VCaP (cell line): ENCODE results near the gene TNFRSF8.

ENCODE experiments used
- H3K27ac ChIP-seq: fragments of 450-650 bp; 2 replicates; pipeline ENCODE4 v1.5.1; 2017
- TF ChIP-seq, protein P1 (sequence below): fragments of 450-650 bp; conservative IDR thresholded peaks from 2 replicates; pipeline ENCODE4 v1.5.1; 2017; ENCODE audit warnings: mild to moderate bottlenecking, moderate library complexity

Gene TNFRSF8

DNA sequence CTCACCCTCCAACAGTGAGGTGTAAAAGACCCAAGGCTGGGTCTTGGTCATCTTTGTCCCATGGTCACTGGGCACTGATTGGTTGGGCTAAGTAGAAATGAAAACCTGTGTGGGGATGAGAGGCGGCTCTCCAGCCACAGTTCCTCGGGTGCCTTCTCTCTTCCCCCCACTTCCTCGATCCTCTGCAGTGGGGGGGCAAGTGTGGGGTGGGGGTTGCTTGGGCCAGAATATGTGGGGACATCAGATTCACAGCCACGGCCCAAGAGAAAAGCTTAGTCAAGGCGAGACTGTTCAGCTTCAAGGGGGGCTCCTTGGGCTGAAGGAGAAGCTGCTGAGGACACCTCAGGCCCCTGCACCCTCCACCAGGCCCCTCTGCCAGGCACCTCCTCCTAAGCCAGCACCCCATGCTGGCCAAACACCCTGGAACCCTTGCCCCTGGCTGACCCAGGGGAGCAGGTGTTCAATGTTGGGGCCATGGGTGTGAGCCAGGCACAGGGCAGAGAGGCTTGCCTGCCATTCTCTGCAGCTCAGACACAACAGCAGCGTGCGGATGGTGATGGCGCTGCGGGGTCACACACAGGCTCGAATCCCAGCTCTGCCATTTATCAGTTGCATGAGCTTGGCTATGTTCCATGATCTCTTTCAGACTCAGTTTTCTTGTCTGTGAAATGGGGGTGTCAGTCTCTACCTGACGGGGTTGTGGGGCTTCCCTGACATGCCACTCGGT lies 82.7 kb downstream of the TNFRSF8 start:
- no peak overlapping the region for H3K27ac ChIP-seq
- TF ChIP-seq, protein P1, sequence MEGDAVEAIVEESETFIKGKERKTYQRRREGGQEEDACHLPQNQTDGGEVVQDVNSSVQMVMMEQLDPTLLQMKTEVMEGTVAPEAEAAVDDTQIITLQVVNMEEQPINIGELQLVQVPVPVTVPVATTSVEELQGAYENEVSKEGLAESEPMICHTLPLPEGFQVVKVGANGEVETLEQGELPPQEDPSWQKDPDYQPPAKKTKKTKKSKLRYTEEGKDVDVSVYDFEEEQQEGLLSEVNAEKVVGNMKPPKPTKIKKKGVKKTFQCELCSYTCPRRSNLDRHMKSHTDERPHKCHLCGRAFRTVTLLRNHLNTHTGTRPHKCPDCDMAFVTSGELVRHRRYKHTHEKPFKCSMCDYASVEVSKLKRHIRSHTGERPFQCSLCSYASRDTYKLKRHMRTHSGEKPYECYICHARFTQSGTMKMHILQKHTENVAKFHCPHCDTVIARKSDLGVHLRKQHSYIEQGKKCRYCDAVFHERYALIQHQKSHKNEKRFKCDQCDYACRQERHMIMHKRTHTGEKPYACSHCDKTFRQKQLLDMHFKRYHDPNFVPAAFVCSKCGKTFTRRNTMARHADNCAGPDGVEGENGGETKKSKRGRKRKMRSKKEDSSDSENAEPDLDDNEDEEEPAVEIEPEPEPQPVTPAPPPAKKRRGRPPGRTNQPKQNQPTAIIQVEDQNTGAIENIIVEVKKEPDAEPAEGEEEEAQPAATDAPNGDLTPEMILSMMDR, result no peak

DNA sequence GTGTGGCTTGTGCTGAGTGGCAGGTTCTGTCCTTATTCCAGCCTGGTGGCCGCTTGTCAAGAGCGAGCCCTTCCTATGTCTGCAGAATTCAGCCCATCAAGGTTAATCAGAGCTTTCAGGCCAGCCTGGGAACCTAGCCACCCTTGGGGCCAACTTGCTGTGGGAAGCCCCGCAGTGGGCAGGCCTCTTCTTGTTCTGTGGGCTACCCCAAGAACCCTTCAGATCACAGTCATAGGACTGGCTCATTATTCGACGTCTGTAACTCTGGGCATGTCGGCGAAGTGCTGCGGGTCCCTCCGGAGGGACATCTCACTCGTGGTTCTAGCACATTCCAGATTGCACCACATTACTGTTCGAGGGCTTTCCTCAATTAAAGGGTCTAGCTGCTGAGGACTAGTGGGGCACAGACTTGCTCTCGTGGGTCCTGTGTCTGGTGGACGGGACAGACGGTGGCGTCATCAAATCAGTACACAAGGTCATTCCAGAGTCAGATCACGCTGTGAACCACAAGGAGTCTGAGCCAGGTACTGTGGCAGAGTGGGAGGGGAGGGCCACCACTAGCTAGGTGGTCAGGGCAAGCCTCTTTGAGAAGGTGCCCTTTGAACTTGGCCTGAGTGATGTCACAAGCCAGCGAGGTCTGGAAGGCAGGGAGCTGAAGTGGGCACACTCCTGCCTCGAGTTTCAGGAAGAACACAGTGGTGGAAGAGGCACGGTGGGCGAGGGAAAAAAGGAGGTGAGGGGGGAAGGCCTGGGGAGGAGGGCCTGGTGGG lies 83.4 kb downstream of the TNFRSF8 start:
- H3K27ac ChIP-seq, result no peak overlapping the region

DNA sequence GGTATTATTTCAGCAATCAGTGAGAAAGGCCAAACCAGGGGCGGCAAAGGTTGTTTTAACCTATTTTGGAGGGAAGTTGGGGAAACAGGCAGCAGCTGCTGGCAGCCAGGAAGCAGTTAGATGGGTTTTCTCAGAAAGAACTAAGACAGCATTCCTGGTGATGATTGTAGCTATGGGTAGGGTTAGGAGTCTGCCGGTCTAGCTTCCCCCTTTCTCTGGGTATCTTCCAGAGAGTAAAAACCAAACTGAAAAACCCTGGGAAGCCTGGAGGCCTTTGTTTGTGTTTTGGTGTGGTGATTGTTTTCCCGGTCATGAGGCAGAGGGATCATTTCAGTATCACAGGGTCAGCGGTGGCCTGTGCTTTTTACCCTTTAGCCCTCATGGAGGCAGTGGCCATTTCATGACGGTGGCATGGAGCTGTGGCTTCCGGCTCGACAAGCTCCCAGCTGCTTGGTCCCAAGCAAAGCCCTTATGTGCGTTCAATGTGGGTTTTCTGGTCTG lies 84.1 kb downstream of the TNFRSF8 start:
- H3K27ac ChIP-seq, result no peak overlapping the region
- TF ChIP-seq, protein P1, result no peak

More for the DNA sequence above, 83.4 kb downstream of the TNFRSF8 start:
- TF ChIP-seq, protein P1, result no peak

DNA sequence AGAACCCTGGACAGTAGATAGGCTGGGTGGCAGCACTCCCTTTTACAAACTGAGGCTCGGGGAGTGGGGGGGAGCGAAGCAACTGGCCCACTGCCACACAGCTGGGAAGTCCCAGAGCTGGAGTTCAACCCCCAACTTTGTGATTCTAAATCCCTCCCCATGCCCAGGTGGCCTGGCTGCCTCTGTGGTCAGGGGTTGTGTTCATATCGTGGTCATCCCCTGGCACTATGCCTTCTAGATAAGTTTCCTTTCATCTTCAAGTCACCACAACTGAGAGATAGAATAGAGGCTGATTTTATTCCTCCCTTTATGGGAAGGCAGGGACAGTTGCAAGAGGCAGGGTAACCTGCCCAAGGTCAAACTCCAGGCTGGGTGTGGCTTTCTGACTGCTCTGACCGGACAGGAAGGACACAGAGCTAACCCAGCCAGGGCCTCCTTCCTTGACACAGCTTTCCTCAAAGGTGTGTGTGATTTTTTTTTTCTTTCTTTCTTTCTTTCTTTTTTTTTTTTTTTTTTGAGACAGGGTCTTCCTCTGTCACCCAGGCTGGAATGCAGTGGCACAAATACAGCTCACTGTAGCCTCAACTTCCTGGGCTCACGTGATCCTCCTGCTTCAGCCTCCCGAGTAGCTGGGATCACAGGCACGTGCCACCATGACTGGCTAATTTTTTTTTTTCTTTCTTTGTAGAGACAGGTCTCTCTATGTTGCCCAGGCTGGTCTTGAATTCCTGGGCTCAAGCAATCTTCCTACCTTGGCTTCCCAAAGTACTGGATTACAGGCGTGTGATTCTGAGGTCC lies 85.3 kb downstream of the TNFRSF8 start:
- no peak overlapping the region for H3K27ac ChIP-seq
- TF ChIP-seq, protein P1, result no peak

DNA sequence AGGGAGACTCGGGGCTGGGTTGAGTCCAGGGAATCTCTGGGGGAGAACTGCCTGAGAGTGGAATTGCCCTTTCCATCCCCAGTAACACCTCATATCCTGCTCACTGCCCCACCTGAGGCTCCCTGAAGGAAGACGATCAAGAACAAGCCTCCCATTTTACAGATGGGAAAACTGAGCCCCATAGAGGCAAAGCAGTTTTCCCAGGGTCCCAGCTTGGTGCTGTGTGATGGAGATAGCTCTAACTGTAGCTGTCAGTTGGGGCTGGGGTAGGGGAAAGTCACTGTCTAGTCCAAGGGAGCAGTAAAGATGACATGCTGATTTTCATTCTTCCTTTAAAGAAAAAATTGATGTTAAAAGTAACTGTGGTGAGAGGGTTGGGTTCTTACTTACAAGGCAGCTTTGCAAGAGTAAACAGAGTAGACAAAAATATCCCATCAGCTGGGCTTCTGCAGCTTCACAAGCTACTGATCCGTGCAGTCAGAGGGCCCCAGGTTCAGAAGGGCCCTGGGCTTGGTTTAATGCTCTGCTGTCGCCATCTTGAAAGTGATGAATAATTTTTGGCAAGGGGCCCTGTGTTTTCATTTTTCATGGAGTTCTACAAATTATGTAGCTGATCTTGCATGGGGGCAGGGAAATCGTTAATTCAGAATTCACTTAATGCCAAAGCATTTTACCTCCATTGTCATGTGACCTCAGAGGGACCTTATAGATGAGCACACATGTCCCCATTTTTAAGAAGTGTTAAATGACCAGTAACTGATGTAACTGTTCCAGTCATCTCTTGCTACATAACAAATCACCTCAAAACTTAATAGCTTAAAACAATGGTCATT lies 86.1 kb downstream of the TNFRSF8 start:
- TF ChIP-seq, protein P1, result no peak
- H3K27ac ChIP-seq, result no peak overlapping the region

DNA sequence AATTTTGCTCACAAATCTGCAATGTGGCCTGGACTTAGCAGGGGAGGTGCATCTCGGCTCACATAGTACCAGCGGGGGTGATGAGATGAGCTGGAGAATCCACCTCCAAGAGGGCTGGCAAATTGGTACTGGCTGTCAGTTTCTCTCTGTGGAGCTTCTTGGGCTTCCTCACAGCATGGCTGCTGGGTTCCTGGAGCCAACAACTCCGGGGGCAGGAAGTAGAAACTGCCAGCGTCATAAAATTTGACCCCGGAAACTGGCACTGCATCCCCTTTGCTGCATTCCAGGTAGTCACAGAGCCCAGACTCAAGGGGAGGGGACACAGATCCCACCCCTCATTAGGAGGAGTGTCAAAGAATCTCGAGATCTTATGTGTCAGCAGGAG lies 86.7 kb downstream of the TNFRSF8 start:
- H3K27ac ChIP-seq, result no peak overlapping the region
- TF ChIP-seq, protein P1, result no peak
